Activated CD4-positive, alpha-beta T cell treated with anti-CD3 and anti-CD28 coated beads for 4 hours (primary cell): ENCODE measurements around the gene FGGY.
"Not testable (repeated sequence)": the region's sequence is repeated elsewhere in the genome, so short reads cannot be mapped to it uniquely, and the experiment has no call there.

Experiments used
- DNase-seq, 2 donors: peaks; one replicate each; pipeline ENCODE4 v3.0.0-alpha.2; 2020

FGGY gene

GRCh38 chr1:59289570-59289969 is 7.3 kb upstream of the FGGY start:
- DNase-seq = no peak

GRCh38 chr1:59290193-59290949 is 6.5 kb upstream of the FGGY start:
- no peak for DNase-seq

GRCh38 chr1:59291561-59291960 is 5.3 kb upstream of the FGGY start:
- no peak for DNase-seq

GRCh38 chr1:59292562-59292961 is 4.3 kb upstream of the FGGY start:
- no peak for DNase-seq

- DNase-seq = no peak
These were observed 3.7 kb upstream of the FGGY start for GRCh38 chr1:59293206-59293605.

GRCh38 chr1:59293849-59294248 is 3.0 kb upstream of the FGGY start:
- DNase-seq = no peak

GRCh38 chr1:59294423-59294822 is 2.5 kb upstream of the FGGY start:
- DNase-seq = no peak

GRCh38 chr1:59295618-59296017 is 1.3 kb upstream of the FGGY start:
- DNase-seq = no peak

GRCh38 chr1:59298026-59298583 is 1.2 kb downstream of the FGGY start:
- no peak for DNase-seq

GRCh38 chr1:59298710-59299346 is 1.9 kb downstream of the FGGY start:
- DNase-seq = no peak

GRCh38 chr1:59299670-59300069 is 2.8 kb downstream of the FGGY start:
- DNase-seq = not testable (repeated sequence)

GRCh38 chr1:59302297-59302696 is 5.4 kb downstream of the FGGY start:
- DNase-seq = no peak

- no peak for DNase-seq
These were observed 6.0 kb downstream of the FGGY start for GRCh38 chr1:59302871-59303270.

GRCh38 chr1:59305188-59305587 is 8.3 kb downstream of the FGGY start:
- DNase-seq = no peak

- DNase-seq = no peak
These were observed 10.7 kb downstream of the FGGY start for GRCh38 chr1:59307591-59307990.

- no peak for DNase-seq
These were observed 11.9 kb downstream of the FGGY start for GRCh38 chr1:59308839-59309238.

- no peak for DNase-seq
These were observed 12.5 kb downstream of the FGGY start for GRCh38 chr1:59309392-59309791.

GRCh38 chr1:59309795-59310548 is 13.1 kb downstream of the FGGY start:
- DNase-seq = no peak

- no peak for DNase-seq
These were observed 13.8 kb downstream of the FGGY start for GRCh38 chr1:59310549-59311250.

- no peak for DNase-seq
These were observed 18.1 kb downstream of the FGGY start for GRCh38 chr1:59314776-59315528.

GRCh38 chr1:59315529-59316463 is 18.9 kb downstream of the FGGY start:
- DNase-seq = no peak
